Mucosa of descending colon (tissue), 3 donors: ENCODE measurements around the gene BOLA3. TPM values are rescaled to one million over a fixed set of nuclear protein-coding genes. Genes with fewer than 3 reads are reported as not detected.

Experiments
- ATAC-seq: fragments of 200-7000 bp; cut with Tn5 transposase; one replicate; pipeline ENCODE4 v1.9.1; 2020; ENCODE audit warnings: mild to moderate bottlenecking, moderate library complexity
- DNase-seq, 3 donors: peaks; one replicate each; pipeline ENCODE4 v3.0.0-alpha.2; 2020
- H3K36me3 ChIP-seq: fragments of 200-600 bp; one replicate; pipeline ENCODE4 v1.8.0; 2021; ENCODE audit warnings: low read depth, mild to moderate bottlenecking
- H3K4me1 ChIP-seq: fragments of 200-600 bp; one replicate; pipeline ENCODE4 v1.8.0; 2021; ENCODE audit warnings: low read depth, mild to moderate bottlenecking
- H3K4me3 ChIP-seq: fragments of 200-600 bp; one replicate; pipeline ENCODE4 v1.8.0; 2021; ENCODE audit warnings: mild to moderate bottlenecking
- H3K9me3 ChIP-seq: fragments of 200-600 bp; one replicate; pipeline ENCODE4 v1.8.0; 2021; ENCODE audit warnings: mild to moderate bottlenecking
- CTCF ChIP-seq: fragments of 200-600 bp; IDR thresholded peaks from one replicate; pipeline ENCODE4 v1.8.0; 2022; ENCODE audit warnings: antibody characterized with exemption, mild to moderate bottlenecking
- intact Hi-C, 2 donors: fragments of 100-400 bp; cut with DNase I in 1 of 2; cut with micrococcal nuclease in 1 of 2; formaldehyde crosslinking; loops; one replicate each; pipeline versions ENCODE4 v1.11.0 to v1.11.1; 2022; cut with DNase I, micrococcal nuclease
- total RNA-seq, 3 donors: library from RNA; stranded (reverse); fragmentation: NEBNext Ultra II Directional in 2 of 3; extraction: Animal tissue kit (Norgen Biotek cat#: 25700) in 2 of 3; gene quantifications; one replicate each; pipeline versions ENCODE4 v1.2.1 to v1.2.4, GENCODE V29; 2021 to 2023
- donor health status: DM: no; HTN: no; CAD: no; lungs with moderate emphysema.
- donor health status: DM: no; HTN: no; CAD: no.
- donor health status: DM: no; HTN: yes; CAD: no.

The BOLA3 gene
- total RNA-seq, 3 donors from 2014 or later = 29.6 to 47.0 (median 38.0) TPM

- DNase-seq (no peak), ATAC-seq (no peak)
- no peak for TF ChIP-seq CTCF
- Histone ChIP-seq H3K36me3 (no peaks in the 10 kb centered on the region), H3K9me3 (peaks cover 13% of the 10 kb centered on the region), H3K4me3 (no peak overlapping the region), H3K4me1 (no peaks in the 10 kb centered on the region)
- intact Hi-C loops = no loop called here
Observed at GRCh38 chr2:74119339-74119738, 28.4 kb downstream of the BOLA3 start.

GRCh38 chr2:74111380-74111779, 36.3 kb downstream of the BOLA3 start:
- ATAC-seq (no peak), DNase-seq (no peak)
- no peak overlapping the region for H3K4me3 ChIP-seq
- no peak for TF ChIP-seq CTCF
- no peaks in the 10 kb centered on the region for H3K4me1 ChIP-seq
- H3K36me3 ChIP-seq = no peaks in the 10 kb centered on the region
- intact Hi-C loops = no loop called here
- H3K9me3 ChIP-seq = no peaks in the 10 kb centered on the region

- intact Hi-C loops = no loop called here
- DNase-seq (no peak), ATAC-seq (no peak)
- TF ChIP-seq CTCF = no peak
- no peaks in the 10 kb centered on the region for H3K9me3 ChIP-seq
- H3K36me3 ChIP-seq = no peaks in the 10 kb centered on the region
- H3K4me3 ChIP-seq = no peak overlapping the region
- no peaks in the 10 kb centered on the region for H3K4me1 ChIP-seq
Observed at GRCh38 chr2:74110537-74110936, 37.2 kb downstream of the BOLA3 start.

GRCh38 chr2:74109551-74109950, 38.2 kb downstream of the BOLA3 start:
- ATAC-seq = no peak
- intact Hi-C loops = no loop called here
- H3K4me3 ChIP-seq = no peak overlapping the region
- H3K4me1 ChIP-seq = no peaks in the 10 kb centered on the region
- DNase-seq = no peak
- no peaks in the 10 kb centered on the region for H3K9me3 ChIP-seq
- TF ChIP-seq CTCF = no peak
- no peaks in the 10 kb centered on the region for H3K36me3 ChIP-seq

- DNase-seq = no peak
- Histone ChIP-seq H3K4me1 (no peaks in the 10 kb centered on the region), H3K9me3 (no peaks in the 10 kb centered on the region), H3K36me3 (no peaks in the 10 kb centered on the region), H3K4me3 (no peak overlapping the region)
- no peak for ATAC-seq
- intact Hi-C loops = no loop called here
- TF ChIP-seq CTCF = no peak
Observed at GRCh38 chr2:74107071-74107470, 40.6 kb downstream of the BOLA3 start.

- no peak for DNase-seq
- H3K4me1 ChIP-seq = no peaks in the 10 kb centered on the region
- ATAC-seq = no peak
- no peaks in the 10 kb centered on the region for H3K9me3 ChIP-seq
- intact Hi-C loops = no loop called here
- no peak for TF ChIP-seq CTCF
- H3K4me3 ChIP-seq = no peak overlapping the region
- no peaks in the 10 kb centered on the region for H3K36me3 ChIP-seq
Observed at GRCh38 chr2:74105413-74105812, 42.3 kb downstream of the BOLA3 start.
